ENCODE data around the gene SMYD3.

The SMYD3 gene

DNA sequence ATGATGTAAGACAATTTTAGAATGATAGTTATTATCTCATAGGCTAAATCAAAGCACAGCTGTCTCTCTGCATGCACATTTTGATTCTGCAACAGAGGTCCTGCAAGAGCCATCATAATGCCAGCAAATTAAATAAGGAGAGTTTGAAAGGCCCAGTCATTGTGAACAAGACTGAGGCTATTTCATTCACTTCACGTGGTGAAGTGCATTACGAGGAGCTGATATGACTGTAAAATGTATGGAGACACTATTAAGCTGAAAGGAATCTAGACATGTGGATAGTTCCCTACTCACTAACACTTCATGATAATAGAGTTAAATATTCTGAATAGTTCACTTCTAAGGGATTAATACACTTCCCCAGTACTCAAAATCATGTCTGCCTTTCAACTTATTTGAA, 299.0 kb downstream of the SMYD3 start:
- H3K27me3 ChIP-seq (replicated peaks; ENCODE audit: control insufficient read depth, insufficient read depth, low read length) = no peaks in the 10 kb centered on the region
- no peak overlapping the region for H3K4me3 ChIP-seq (ENCODE audit: low read length)
- H3K4me1 ChIP-seq (ENCODE audit: control insufficient read depth, insufficient read depth, low read length) = no peaks in the 10 kb centered on the region
- no peak for DNase-seq (ENCODE audit: low read depth)
- no peaks in the 10 kb centered on the region for H3K36me3 ChIP-seq (ENCODE audit: control insufficient read depth, insufficient read depth, low read length, severe bottlenecking)
- no peak overlapping the region for H3K9ac ChIP-seq (ENCODE audit: low read length)
- H3K9me3 ChIP-seq (ENCODE audit: control insufficient read depth, low read length) = no peaks in the 10 kb centered on the region

DNA sequence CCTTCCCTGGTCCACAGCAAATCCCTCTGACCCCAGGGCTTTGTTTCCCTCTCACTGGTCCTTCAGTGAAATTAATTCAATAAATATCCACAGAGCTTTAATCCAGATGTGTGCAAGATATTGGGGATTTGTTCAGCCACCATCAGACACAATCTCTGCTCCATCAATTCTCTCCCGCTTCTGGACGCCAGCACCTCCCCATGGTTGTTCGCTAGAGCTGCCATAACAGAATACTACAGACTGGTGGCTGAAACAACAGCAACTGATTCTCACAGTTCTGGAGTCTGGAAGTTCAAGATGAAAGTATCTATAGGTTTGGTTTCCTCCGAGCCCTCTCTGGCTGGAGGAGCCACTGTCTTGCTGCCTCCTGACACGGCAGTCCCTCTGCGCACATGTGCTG, 303.9 kb downstream of the SMYD3 start:
- Histone ChIP-seq H3K27me3 (replicated peaks; ENCODE audit: control insufficient read depth, insufficient read depth, low read length) (no peaks in the 10 kb centered on the region), H3K4me1 (ENCODE audit: control insufficient read depth, insufficient read depth, low read length) (peaks cover 6% of the 10 kb centered on the region), H3K9ac (ENCODE audit: low read length) (no peak overlapping the region), H3K36me3 (ENCODE audit: control insufficient read depth, insufficient read depth, low read length, severe bottlenecking) (no peaks in the 10 kb centered on the region), H3K9me3 (ENCODE audit: control insufficient read depth, low read length) (no peaks in the 10 kb centered on the region), H3K4me3 (ENCODE audit: low read length) (no peak overlapping the region)
- DNase-seq (ENCODE audit: low read depth) = no peak

DNA sequence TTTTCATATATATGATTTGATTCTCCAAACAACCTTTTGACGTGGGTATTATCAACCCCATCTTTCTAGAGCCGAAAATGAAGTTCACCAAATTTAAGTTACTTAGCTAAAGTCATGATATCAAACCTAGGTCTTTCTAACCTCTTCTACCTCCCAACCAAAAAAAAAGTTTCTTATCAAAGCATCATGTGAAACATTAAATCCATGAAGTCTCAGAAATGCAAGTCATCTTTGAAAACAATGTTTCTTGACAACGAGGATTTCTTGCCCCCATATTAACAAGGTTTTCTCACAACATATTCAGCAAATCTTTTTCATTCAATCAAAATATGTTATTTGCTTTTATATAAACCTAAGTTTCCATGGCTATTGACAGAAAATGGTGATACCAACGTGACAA, 306.3 kb downstream of the SMYD3 start:
- Histone ChIP-seq H3K9me3 (ENCODE audit: control insufficient read depth, low read length) (no peaks in the 10 kb centered on the region), H3K36me3 (ENCODE audit: control insufficient read depth, insufficient read depth, low read length, severe bottlenecking) (no peaks in the 10 kb centered on the region), H3K4me1 (ENCODE audit: control insufficient read depth, insufficient read depth, low read length) (peaks cover 6% of the 10 kb centered on the region), H3K4me3 (ENCODE audit: low read length) (no peak overlapping the region), H3K27me3 (replicated peaks; ENCODE audit: control insufficient read depth, insufficient read depth, low read length) (no peaks in the 10 kb centered on the region), H3K9ac (ENCODE audit: low read length) (no peak overlapping the region)
- no peak for DNase-seq (ENCODE audit: low read depth)

DNA sequence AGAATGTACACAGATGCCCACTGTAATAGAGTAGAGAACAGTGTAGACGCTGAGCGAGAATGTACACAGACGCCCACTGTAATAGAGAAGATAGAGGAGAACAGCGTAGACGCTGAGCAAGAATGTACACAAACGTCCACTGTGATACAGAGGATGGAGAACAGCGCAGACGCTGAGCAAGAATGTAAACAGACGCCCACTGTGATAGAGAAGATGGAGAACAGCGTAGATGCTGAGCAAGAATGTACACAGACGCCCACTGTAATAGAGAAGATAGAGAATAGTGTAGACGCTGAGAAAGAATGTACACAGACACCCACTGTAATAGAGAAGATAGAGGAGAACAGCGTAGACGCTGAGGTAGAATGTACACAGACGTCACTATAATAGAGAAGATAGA, 306.9 kb downstream of the SMYD3 start:
- Histone ChIP-seq H3K4me1 (ENCODE audit: control insufficient read depth, insufficient read depth, low read length) (peaks cover 6% of the 10 kb centered on the region), H3K9ac (ENCODE audit: low read length) (no peak overlapping the region), H3K4me3 (ENCODE audit: low read length) (no peak overlapping the region)

DNA sequence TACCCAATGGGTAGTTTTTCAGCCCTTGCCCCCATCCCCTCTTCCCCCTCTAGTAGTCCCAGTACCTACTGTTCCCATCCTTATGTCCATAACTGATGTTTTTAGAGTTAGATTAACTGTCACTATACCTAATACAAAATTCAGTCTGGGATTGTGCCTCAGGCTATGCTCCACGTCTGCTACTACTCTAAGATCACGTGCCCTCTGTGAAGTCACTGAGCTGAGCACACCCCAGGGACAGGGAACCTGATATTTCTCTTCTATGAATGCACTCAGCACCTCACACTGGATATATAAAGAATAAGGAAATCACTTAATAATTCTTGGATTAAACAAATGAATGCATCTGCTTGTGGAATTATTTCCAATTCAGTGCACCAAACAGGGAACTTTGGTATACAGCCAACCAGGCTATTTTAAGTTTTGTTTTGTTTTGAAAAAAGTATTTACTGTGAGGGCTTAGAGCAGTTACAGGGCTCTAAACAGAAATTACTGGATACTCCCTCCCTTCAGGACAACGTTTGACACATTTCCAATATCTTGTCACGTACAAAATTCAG, 307.9 kb downstream of the SMYD3 start:
- no peaks in the 10 kb centered on the region for H3K27me3 ChIP-seq (replicated peaks; ENCODE audit: control insufficient read depth, insufficient read depth, low read length)
- DNase-seq (ENCODE audit: low read depth) = peak; percentile 10
- no peak overlapping the region for H3K4me3 ChIP-seq (ENCODE audit: low read length)
- no peaks in the 10 kb centered on the region for H3K36me3 ChIP-seq (ENCODE audit: control insufficient read depth, insufficient read depth, low read length, severe bottlenecking)
- no peaks in the 10 kb centered on the region for H3K9me3 ChIP-seq (ENCODE audit: control insufficient read depth, low read length)
- H3K4me1 ChIP-seq (ENCODE audit: control insufficient read depth, insufficient read depth, low read length) = peaks cover 6% of the 10 kb centered on the region
- H3K9ac ChIP-seq (ENCODE audit: low read length) = no peak overlapping the region

More for the DNA sequence above, 306.9 kb downstream of the SMYD3 start:
- no peaks in the 10 kb centered on the region for H3K36me3 ChIP-seq (ENCODE audit: control insufficient read depth, insufficient read depth, low read length, severe bottlenecking)
- H3K27me3 ChIP-seq (replicated peaks; ENCODE audit: control insufficient read depth, insufficient read depth, low read length) = no peaks in the 10 kb centered on the region
- no peak for DNase-seq (ENCODE audit: low read depth)
- no peaks in the 10 kb centered on the region for H3K9me3 ChIP-seq (ENCODE audit: control insufficient read depth, low read length)

DNA sequence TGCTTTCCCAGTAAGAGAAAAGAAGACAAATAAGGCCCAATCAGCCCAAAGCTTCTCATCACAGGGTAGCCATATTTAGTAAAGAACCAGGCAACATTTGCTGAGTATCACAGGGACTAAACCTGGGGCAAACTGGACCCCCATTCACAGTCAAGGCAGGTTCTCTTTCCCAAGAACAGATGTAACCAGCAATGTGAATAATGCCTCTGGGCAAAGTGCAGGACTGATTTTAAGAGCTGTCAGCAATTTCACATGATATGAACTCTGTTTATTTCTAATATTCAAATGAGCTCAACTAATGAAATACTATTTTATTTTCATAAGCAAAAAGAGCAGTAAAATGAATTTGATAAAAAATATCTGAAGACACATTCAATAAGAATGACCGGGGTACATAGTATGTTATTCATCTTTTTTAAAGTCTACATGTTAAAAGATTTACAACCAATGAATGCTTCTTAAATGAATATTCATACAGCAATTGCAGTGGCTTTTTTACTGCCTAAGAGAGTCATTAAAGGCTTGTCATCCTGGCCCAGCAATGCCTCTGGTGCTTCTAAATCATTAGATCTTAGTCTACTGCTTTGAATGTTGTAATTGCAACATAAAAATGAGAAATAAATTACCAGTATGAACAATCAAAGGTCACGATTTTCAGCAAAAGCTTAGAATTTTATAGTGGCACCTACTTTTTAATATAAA, 308.8 kb downstream of the SMYD3 start:
- Histone ChIP-seq H3K27me3 (replicated peaks; ENCODE audit: control insufficient read depth, insufficient read depth, low read length) (no peaks in the 10 kb centered on the region), H3K9ac (ENCODE audit: low read length) (no peak overlapping the region), H3K4me3 (ENCODE audit: low read length) (no peak overlapping the region), H3K4me1 (ENCODE audit: control insufficient read depth, insufficient read depth, low read length) (peaks cover 6% of the 10 kb centered on the region), H3K36me3 (ENCODE audit: control insufficient read depth, insufficient read depth, low read length, severe bottlenecking) (no peaks in the 10 kb centered on the region), H3K9me3 (ENCODE audit: control insufficient read depth, low read length) (no peaks in the 10 kb centered on the region)
- DNase-seq (ENCODE audit: low read depth) = no peak

DNA sequence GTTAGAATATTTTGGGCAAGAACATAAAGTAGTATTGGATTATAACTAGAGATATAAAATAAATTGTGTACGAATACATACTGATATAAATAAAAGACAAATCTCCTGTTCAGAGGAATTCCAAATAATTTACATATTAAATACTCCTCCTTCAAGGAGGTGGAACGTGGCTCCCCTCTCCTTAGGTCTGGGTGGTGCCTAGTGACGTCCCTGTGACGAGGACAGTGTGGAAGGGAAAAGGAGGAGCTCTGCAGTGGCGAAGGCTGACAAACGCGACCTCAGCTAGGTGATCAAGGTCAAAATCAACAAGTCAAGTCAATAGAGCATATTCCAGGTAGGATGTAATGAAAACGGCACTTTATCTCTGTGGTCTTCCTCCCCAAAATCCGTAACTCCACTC, 310.0 kb downstream of the SMYD3 start:
- H3K27me3 ChIP-seq (replicated peaks; ENCODE audit: control insufficient read depth, insufficient read depth, low read length) = no peaks in the 10 kb centered on the region

DNA sequence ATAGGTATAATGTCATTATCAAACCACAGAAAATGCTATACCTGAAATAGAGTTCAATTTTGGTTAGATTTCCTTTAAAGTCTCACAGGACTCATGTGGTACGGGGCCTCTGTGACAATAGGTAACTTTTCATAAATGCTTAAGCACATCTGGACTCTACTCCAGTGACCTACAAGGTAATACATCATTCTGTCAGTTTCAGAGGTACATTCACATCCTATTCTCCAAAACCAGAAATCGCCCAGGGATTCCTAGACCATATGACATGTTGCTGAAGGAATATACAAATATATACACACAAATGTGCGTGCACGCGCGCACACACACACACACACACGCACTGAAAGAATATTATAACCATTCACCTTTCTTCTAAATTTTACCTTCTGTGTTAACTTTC, 311.8 kb downstream of the SMYD3 start:
- DNase-seq (ENCODE audit: low read depth) = no peak
- peaks cover 6% of the 10 kb centered on the region for H3K4me1 ChIP-seq (ENCODE audit: control insufficient read depth, insufficient read depth, low read length)
- H3K27me3 ChIP-seq (replicated peaks; ENCODE audit: control insufficient read depth, insufficient read depth, low read length) = no peaks in the 10 kb centered on the region
- no peak overlapping the region for H3K9ac ChIP-seq (ENCODE audit: low read length)
- no peak overlapping the region for H3K4me3 ChIP-seq (ENCODE audit: low read length)
- H3K36me3 ChIP-seq (ENCODE audit: control insufficient read depth, insufficient read depth, low read length, severe bottlenecking) = no peaks in the 10 kb centered on the region
- H3K9me3 ChIP-seq (ENCODE audit: control insufficient read depth, low read length) = no peaks in the 10 kb centered on the region

More for the DNA sequence above, 310.0 kb downstream of the SMYD3 start:
- peaks cover 6% of the 10 kb centered on the region for H3K4me1 ChIP-seq (ENCODE audit: control insufficient read depth, insufficient read depth, low read length)
- no peaks in the 10 kb centered on the region for H3K9me3 ChIP-seq (ENCODE audit: control insufficient read depth, low read length)
- H3K4me3 ChIP-seq (ENCODE audit: low read length) = no peak overlapping the region
- DNase-seq (ENCODE audit: low read depth) = no peak
- H3K36me3 ChIP-seq (ENCODE audit: control insufficient read depth, insufficient read depth, low read length, severe bottlenecking) = no peaks in the 10 kb centered on the region
- no peak overlapping the region for H3K9ac ChIP-seq (ENCODE audit: low read length)

DNA sequence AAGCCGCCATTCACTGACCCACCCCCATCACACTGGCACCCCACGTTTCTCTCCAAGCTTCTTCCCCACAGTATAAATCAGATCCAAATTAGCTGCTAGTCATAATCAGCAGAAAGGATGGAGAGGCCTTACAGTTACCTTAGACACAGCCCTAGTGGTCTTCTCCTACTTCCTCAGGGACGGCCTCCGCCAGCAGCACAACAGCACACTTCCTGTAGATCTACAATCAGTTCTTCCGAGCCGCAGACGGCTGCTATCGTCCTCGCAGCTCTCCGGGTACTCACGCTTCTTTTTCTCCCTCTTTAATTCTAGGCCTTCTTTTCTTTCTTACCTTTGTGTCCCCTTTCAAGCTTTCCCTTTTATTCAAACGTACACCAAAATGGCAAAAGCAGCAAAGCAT, 313.5 kb downstream of the SMYD3 start:
- Histone ChIP-seq H3K4me3 (ENCODE audit: low read length) (no peak overlapping the region), H3K27me3 (replicated peaks; ENCODE audit: control insufficient read depth, insufficient read depth, low read length) (no peaks in the 10 kb centered on the region)

DNA sequence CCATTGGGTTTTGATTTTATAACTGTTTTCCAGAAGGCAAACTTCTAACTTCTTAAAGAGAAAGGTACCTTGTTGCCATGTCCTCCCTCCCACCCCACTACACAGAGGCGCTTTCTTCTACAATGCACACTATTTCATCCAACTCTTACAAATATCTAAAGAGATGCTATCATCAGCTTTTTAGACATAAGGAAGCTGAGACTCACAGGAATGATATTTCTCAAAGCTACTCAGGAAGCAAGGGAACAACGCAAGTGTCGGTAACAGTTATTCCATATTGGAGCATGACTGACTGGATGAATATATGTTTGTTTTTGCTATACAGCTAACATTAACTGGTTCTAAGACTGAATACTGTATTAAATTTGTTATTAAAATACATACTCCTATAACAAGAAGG, 318.0 kb downstream of the SMYD3 start:
- H3K36me3 ChIP-seq (ENCODE audit: control insufficient read depth, insufficient read depth, low read length, severe bottlenecking) = no peaks in the 10 kb centered on the region
- no peak overlapping the region for H3K4me3 ChIP-seq (ENCODE audit: low read length)
- H3K27me3 ChIP-seq (replicated peaks; ENCODE audit: control insufficient read depth, insufficient read depth, low read length) = no peaks in the 10 kb centered on the region
- no peak overlapping the region for H3K9ac ChIP-seq (ENCODE audit: low read length)
- no peak for DNase-seq (ENCODE audit: low read depth)
- H3K9me3 ChIP-seq (ENCODE audit: control insufficient read depth, low read length) = no peaks in the 10 kb centered on the region
- no peaks in the 10 kb centered on the region for H3K4me1 ChIP-seq (ENCODE audit: control insufficient read depth, insufficient read depth, low read length)

More for the DNA sequence above, 313.5 kb downstream of the SMYD3 start:
- Histone ChIP-seq H3K36me3 (ENCODE audit: control insufficient read depth, insufficient read depth, low read length, severe bottlenecking) (no peaks in the 10 kb centered on the region), H3K4me1 (ENCODE audit: control insufficient read depth, insufficient read depth, low read length) (no peaks in the 10 kb centered on the region), H3K9ac (ENCODE audit: low read length) (no peak overlapping the region), H3K9me3 (ENCODE audit: control insufficient read depth, low read length) (no peaks in the 10 kb centered on the region)
- no peak for DNase-seq (ENCODE audit: low read depth)

DNA sequence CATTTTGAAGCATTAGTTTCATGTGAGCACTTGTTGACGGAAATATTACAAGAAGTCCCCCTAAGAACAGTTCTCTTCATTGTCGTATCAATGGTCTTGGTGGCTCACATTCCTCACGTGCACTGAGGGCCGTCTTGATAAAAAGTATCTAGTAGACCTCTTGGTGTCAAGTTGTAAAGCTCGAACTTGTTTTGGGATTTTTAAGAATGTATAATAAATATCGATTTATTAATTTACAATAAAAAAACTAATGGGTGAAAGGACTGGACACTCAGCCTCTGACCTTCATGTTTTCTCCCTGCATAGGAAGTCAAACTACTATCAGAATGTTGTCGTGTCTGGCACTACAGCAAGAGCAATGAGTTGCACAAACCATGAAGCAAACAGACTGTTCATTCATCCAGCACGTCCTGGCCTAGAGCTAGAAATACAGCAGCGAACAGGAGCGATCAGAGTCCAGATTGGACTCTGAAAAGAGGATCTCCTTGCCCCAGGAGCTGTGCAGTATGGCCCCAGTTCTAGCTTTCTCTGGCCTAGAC, 319.2 kb downstream of the SMYD3 start:
- Histone ChIP-seq H3K36me3 (ENCODE audit: control insufficient read depth, insufficient read depth, low read length, severe bottlenecking) (no peaks in the 10 kb centered on the region), H3K9me3 (ENCODE audit: control insufficient read depth, low read length) (no peaks in the 10 kb centered on the region), H3K4me3 (ENCODE audit: low read length) (no peak overlapping the region), H3K9ac (ENCODE audit: low read length) (no peak overlapping the region), H3K4me1 (ENCODE audit: control insufficient read depth, insufficient read depth, low read length) (no peaks in the 10 kb centered on the region), H3K27me3 (replicated peaks; ENCODE audit: control insufficient read depth, insufficient read depth, low read length) (no peaks in the 10 kb centered on the region)
- no peak for DNase-seq (ENCODE audit: low read depth)

All from adipocyte (in vitro differentiated cells).